ENCODE measurements around the gene MCUB. TPM values are rescaled to one million over a fixed set of nuclear protein-coding genes. Genes with fewer than 3 reads are reported as not detected.

Gene MCUB
- total and polyA plus RNA-seq, 2 experiments from 2014 or later = 32.9 to 52.6 TPM

- in situ Hi-C loops (cut with MboI) = no loop called here
- H3K9ac ChIP-seq = peak overlapping the region; percentile 83
- peaks cover 17% of the 10 kb centered on the region; the same call in 1 of the 2 replicates for H3K4me1 ChIP-seq (ENCODE audit: insufficient read depth)
- H3K4me3 ChIP-seq = peak overlapping the region; percentile 95
- no peaks in the 10 kb centered on the region for H4K20me1 ChIP-seq (ENCODE audit: insufficient read depth)
- peak overlapping the region; percentile 48; the same call in 1 of the 2 replicates for H3K27ac ChIP-seq
- no peaks in the 10 kb centered on the region for H3K9me3 ChIP-seq (ENCODE audit: low read depth)
- peaks cover 28% of the 10 kb centered on the region for H3K79me2 ChIP-seq (ENCODE audit: insufficient read depth)
- TF ChIP-seq EZH2phosphoT487 (IDR thresholded peaks at IDR 0.05; ENCODE audit: insufficient read depth, low read depth) = no peak
- TF ChIP-seq EZH2 (IDR thresholded peaks at IDR 0.05; ENCODE audit: insufficient read depth, poor library complexity, severe bottlenecking) = no peak
- H3K27me3 ChIP-seq (replicated peaks; ENCODE audit: insufficient read depth) = no peaks in the 10 kb centered on the region
- H3K36me3 ChIP-seq (ENCODE audit: low read depth) = no peaks in the 10 kb centered on the region
- DNase-seq = no peak
- H3K4me2 ChIP-seq (ENCODE audit: unreplicated experiment) = peak overlapping the region; percentile 94
- no peaks in the 10 kb centered on the region for H3K9me2 ChIP-seq (ENCODE audit: insufficient read depth)
- WGBS, 2 experiments (ENCODE audit: low coverage in 1 of 2, low lambda C conversion rate in 2 of 2, missing lambda C conversion rate in 2 of 2) = 53% methylated on average over 21 of the region's 21 CpGs
- 0 out of 2 replicates have a peak, but pooled peaks cover 6% of the 10 kb centered on the region for H3F3A ChIP-seq (ENCODE audit: insufficient read depth)
- peak overlapping the region; percentile 99 for H2AFZ ChIP-seq
Measured at GRCh38 chr4:109730619-109731545, 170.8 kb downstream of the MCUB start.

- no peaks in the 10 kb centered on the region for H3K27me3 ChIP-seq (replicated peaks; ENCODE audit: insufficient read depth)
- no peaks in the 10 kb centered on the region for H3K9me3 ChIP-seq (ENCODE audit: low read depth)
- in situ Hi-C loops (cut with MboI) = no loop called here
- no peak overlapping the region for H3K27ac ChIP-seq
- no peak for DNase-seq
- H3K79me2 ChIP-seq (ENCODE audit: insufficient read depth) = peaks cover 8% of the 10 kb centered on the region; the same call in 1 of the 2 replicates
- no peaks in the 10 kb centered on the region for H4K20me1 ChIP-seq (ENCODE audit: insufficient read depth)
- WGBS, 2 experiments (ENCODE audit: low coverage in 1 of 2, low lambda C conversion rate in 2 of 2, missing lambda C conversion rate in 2 of 2) = 84 to 91% methylated on average over 5 of the region's 5 CpGs
- H3K9me2 ChIP-seq (ENCODE audit: insufficient read depth) = no peaks in the 10 kb centered on the region
- H2AFZ ChIP-seq = no peak overlapping the region
- no peak overlapping the region for H3K4me2 ChIP-seq (ENCODE audit: unreplicated experiment)
- no peak overlapping the region for H3K4me3 ChIP-seq
- 0 out of 2 replicates have a peak, but pooled peaks cover 1% of the 10 kb centered on the region for H3F3A ChIP-seq (ENCODE audit: insufficient read depth)
- H3K36me3 ChIP-seq (ENCODE audit: low read depth) = no peaks in the 10 kb centered on the region
- peaks cover 6% of the 10 kb centered on the region; the same call in 1 of the 2 replicates for H3K4me1 ChIP-seq (ENCODE audit: insufficient read depth)
- no peak overlapping the region for H3K9ac ChIP-seq
- TF ChIP-seq EZH2 (IDR thresholded peaks at IDR 0.05; ENCODE audit: insufficient read depth, poor library complexity, severe bottlenecking) (no peak), EZH2phosphoT487 (IDR thresholded peaks at IDR 0.05; ENCODE audit: insufficient read depth, low read depth) (no peak)
Measured at GRCh38 chr4:109733728-109734127, 173.7 kb downstream of the MCUB start.

GRCh38 chr4:109735566-109736365, 175.7 kb downstream of the MCUB start:
- in situ Hi-C loops (cut with MboI) = no loop called here
- WGBS, 2 experiments (ENCODE audit: low coverage in 1 of 2, low lambda C conversion rate in 2 of 2, missing lambda C conversion rate in 2 of 2) = 34 to 36% methylated on average over 7 of the region's 7 CpGs
- no peak overlapping the region for H3K4me2 ChIP-seq (ENCODE audit: unreplicated experiment)

More at GRCh38 chr4:109735566-109736365, 175.7 kb downstream of the MCUB start:
- Histone ChIP-seq H3K9me2 (ENCODE audit: insufficient read depth) (no peaks in the 10 kb centered on the region), H3K4me1 (ENCODE audit: insufficient read depth) (no peaks in the 10 kb centered on the region), H2AFZ (peak overlapping the region; percentile 33; the same call in 1 of the 2 replicates), H3K9ac (no peak overlapping the region), H3F3A (ENCODE audit: insufficient read depth) (no peaks in the 10 kb centered on the region), H3K27ac (no peak overlapping the region), H3K4me3 (no peak overlapping the region), H3K9me3 (ENCODE audit: low read depth) (no peaks in the 10 kb centered on the region), H3K79me2 (ENCODE audit: insufficient read depth) (no peaks in the 10 kb centered on the region), H3K27me3 (replicated peaks; ENCODE audit: insufficient read depth) (no peaks in the 10 kb centered on the region), H4K20me1 (ENCODE audit: insufficient read depth) (no peaks in the 10 kb centered on the region), H3K36me3 (ENCODE audit: low read depth) (no peaks in the 10 kb centered on the region)
- no peak for DNase-seq
- TF ChIP-seq EZH2phosphoT487 (IDR thresholded peaks at IDR 0.05; ENCODE audit: insufficient read depth, low read depth) (no peak), EZH2 (IDR thresholded peaks at IDR 0.05; ENCODE audit: insufficient read depth, poor library complexity, severe bottlenecking) (no peak)

Small RNAs within 50 kb of the gene (small RNA-seq; reads per million reads assigned to genes)
- gene HIGD1AP14 (ENCODE audit: low read depth, low replicate concordance) = not detected

Other genes with a start within 250 kb of the MCUB start
- gene SEC24B, start 126.4 kb upstream of the MCUB start, total RNA-seq (2014; rRNA removed; shearing (Covaris generic)) = 25.0 and 26.6 TPM in 2 replicates
- gene SEC24B, start 126.4 kb upstream of the MCUB start, polyA plus RNA-seq (2016; fragmentation: Nextera tagmentation; extraction: Ambion mirVana) = 20.3 and 20.6 TPM in 2 replicates
- gene CASP6, start 143.2 kb downstream of the MCUB start, total RNA-seq (2014; rRNA removed; shearing (Covaris generic)) = 15.4 and 15.8 TPM in 2 replicates
- gene CASP6, start 143.2 kb downstream of the MCUB start, polyA plus RNA-seq (2016; fragmentation: Nextera tagmentation; extraction: Ambion mirVana) = 18.5 and 27.3 TPM in 2 replicates
- gene PLA2G12A, start 169.8 kb downstream of the MCUB start, total RNA-seq (2014; rRNA removed; shearing (Covaris generic)) = 11.4 and 14.4 TPM in 2 replicates
- 41.5 and 44.8 TPM in 2 replicates for gene PLA2G12A, start 169.8 kb downstream of the MCUB start, polyA plus RNA-seq (2016; fragmentation: Nextera tagmentation; extraction: Ambion mirVana)
- gene CFI, start 241.8 kb downstream of the MCUB start, total RNA-seq (2014; rRNA removed; shearing (Covaris generic)) = 0.22 TPM in 1 of 2 replicates, not detected in the other
- 0.18 TPM in 1 of 2 replicates, not detected in the other for gene CFI, start 241.8 kb downstream of the MCUB start, polyA plus RNA-seq (2016; fragmentation: Nextera tagmentation; extraction: Ambion mirVana)

All from GM23248 (cell line).